Measurements from ENCODE around the gene ADGRA3.

DNA sequence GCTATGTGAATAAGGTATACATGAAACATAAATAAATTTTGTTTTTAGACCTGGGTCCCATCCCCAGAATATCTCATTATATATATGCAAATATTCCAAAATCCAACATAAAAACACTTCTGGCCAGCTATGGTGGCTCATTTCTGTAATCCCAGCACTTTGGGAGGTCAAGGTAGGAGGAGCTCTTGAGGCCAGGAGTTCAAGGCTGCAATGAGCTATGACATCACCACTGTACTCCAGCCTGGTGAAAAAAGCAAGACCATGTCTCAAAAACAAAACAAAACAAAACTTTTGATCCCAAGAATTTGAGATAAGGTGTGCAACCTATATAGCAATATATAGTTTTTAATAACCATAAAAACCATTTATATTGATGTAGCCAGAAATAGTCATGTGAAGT, 5.4 kb upstream of the ADGRA3 start:
- TF ChIP-seq POLR2A (IDR thresholded peaks at IDR 0.05), result no peak
- TF ChIP-seq, protein P1, sequence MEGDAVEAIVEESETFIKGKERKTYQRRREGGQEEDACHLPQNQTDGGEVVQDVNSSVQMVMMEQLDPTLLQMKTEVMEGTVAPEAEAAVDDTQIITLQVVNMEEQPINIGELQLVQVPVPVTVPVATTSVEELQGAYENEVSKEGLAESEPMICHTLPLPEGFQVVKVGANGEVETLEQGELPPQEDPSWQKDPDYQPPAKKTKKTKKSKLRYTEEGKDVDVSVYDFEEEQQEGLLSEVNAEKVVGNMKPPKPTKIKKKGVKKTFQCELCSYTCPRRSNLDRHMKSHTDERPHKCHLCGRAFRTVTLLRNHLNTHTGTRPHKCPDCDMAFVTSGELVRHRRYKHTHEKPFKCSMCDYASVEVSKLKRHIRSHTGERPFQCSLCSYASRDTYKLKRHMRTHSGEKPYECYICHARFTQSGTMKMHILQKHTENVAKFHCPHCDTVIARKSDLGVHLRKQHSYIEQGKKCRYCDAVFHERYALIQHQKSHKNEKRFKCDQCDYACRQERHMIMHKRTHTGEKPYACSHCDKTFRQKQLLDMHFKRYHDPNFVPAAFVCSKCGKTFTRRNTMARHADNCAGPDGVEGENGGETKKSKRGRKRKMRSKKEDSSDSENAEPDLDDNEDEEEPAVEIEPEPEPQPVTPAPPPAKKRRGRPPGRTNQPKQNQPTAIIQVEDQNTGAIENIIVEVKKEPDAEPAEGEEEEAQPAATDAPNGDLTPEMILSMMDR (IDR thresholded peaks at IDR 0.05), result no peak
